ENCODE measurements around the gene MXI1.

Gene MXI1

DNA sequence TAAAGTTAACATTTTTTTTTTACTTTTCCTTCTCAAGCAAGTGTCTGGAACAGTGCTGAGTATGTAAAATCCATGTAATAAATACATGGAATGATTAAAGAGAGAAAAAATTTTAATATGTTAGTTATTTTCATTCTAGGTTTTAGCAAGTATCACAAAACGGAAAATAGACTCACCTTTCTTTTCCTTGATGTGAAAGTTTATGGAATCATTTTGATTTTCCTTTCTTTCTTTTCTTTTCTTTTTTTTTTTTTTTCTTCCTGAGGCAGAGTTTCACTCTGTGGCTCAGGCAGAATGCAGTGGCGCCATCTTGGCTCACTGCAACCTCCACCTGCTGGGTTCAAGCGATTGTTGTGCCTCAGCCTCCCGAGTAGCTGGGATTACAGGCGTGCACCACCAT lies 69.2 kb downstream of the MXI1 start:
- ChIA-PET POLR2A (no interaction called here), CTCF (interaction anchor here (0.9 to 1.0 kb wide), 3 partner anchors 139 to 145 kb away, joined by 3 read pairs; no protein-coding TSS in a partner anchor)
- Histone ChIP-seq H3K36me3 (ENCODE audit: control insufficient read depth in 4 of 4, insufficient read depth in 4 of 4, low read length in 3 of 4) (peaks cover 0 to 3% (median 0%) of the 10 kb centered on the region in 4 experiments), H3K27me3 (replicated peaks in 2 of 5; ENCODE audit: control insufficient read depth in 4 of 5, insufficient read depth in 5 of 5, low read length in 4 of 5) (no peaks in the 10 kb centered on the region), H3K4me3 (ENCODE audit: control insufficient read depth in 1 of 7, extremely low read depth in 1 of 7, insufficient read depth in 4 of 7, low read depth in 2 of 7, low read length in 6 of 7) (no peak overlapping the region), H3K4me1 (ENCODE audit: control extremely low read depth in 1 of 4, control insufficient read depth in 4 of 4, insufficient read depth in 4 of 4, low read length in 3 of 4) (peaks cover 3 to 16% (median 8%) of the 10 kb centered on the region in 4 experiments), H3K27ac (ENCODE audit: insufficient read depth in 1 of 2, low read depth in 1 of 2, low read length in 2 of 2, poor library complexity in 1 of 2, severe bottlenecking in 2 of 2) (no peak overlapping the region), H3K9me3 (ENCODE audit: control extremely low read depth in 1 of 5, control insufficient read depth in 4 of 5, insufficient read depth in 2 of 5, low read depth in 1 of 5, low read length in 4 of 5) (no peaks in the 10 kb centered on the region)
- WGBS (ENCODE audit: insufficient coverage): 100% methylated on average over 4 of the region's 5 CpGs
- no peak for DNase-seq

DNA sequence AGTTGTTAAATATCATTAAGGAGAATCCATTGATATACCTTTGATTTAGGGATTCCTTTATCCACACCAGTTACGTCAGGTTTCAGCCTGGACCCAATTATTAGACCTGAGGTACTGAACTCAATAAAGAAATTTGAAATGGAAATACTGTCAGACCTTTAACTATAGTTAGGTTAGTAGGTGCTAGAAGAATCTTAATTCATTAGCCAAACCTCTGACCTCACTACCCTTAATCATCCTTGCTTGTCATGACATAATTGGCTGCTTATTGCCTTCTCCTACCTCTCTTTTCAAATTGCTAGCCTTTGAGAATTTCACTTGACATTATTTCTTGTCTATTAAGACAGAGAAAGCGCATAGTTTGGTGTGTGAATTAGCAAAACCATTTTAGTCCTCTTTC lies 70.2 kb downstream of the MXI1 start:
- Histone ChIP-seq H3K27me3 (replicated peaks in 2 of 5; ENCODE audit: control insufficient read depth in 4 of 5, insufficient read depth in 5 of 5, low read length in 4 of 5) (no peaks in the 10 kb centered on the region), H3K36me3 (ENCODE audit: control insufficient read depth in 4 of 4, insufficient read depth in 4 of 4, low read length in 3 of 4) (peaks cover 0 to 3% (median 0%) of the 10 kb centered on the region in 4 experiments), H3K27ac (ENCODE audit: insufficient read depth in 1 of 2, low read depth in 1 of 2, low read length in 2 of 2, poor library complexity in 1 of 2, severe bottlenecking in 2 of 2) (no peak overlapping the region), H3K9me3 (ENCODE audit: control extremely low read depth in 1 of 5, control insufficient read depth in 4 of 5, insufficient read depth in 2 of 5, low read depth in 1 of 5, low read length in 4 of 5) (no peaks in the 10 kb centered on the region), H3K4me1 (ENCODE audit: control extremely low read depth in 1 of 4, control insufficient read depth in 4 of 4, insufficient read depth in 4 of 4, low read length in 3 of 4) (peaks cover 3 to 16% (median 8%) of the 10 kb centered on the region in 4 experiments), H3K4me3 (ENCODE audit: control insufficient read depth in 1 of 7, extremely low read depth in 1 of 7, insufficient read depth in 4 of 7, low read depth in 2 of 7, low read length in 6 of 7) (no peak overlapping the region)
- ChIA-PET POLR2A (no interaction called here), CTCF (interaction anchor here (2.5 to 3.7 kb wide), 3 partner anchors 8 to 138 kb away, joined by 20 to 72 read pairs (median 29); no protein-coding TSS in a partner anchor)
- no peak for DNase-seq
- no CpG with 5 or more reads among the region's 2 CpGs for WGBS (ENCODE audit: insufficient coverage)

- 84% methylated on average over 4 of the region's 7 CpGs for WGBS (ENCODE audit: insufficient coverage)
- POLR2A ChIA-PET: no interaction called here
Observed at GRCh38 chr10:110278562-110279406, 71.4 kb downstream of the MXI1 start.

GRCh38 chr10:110279407-110279986 lies 72.1 kb downstream of the MXI1 start:
- 40% methylated on average over 5 of the region's 6 CpGs for WGBS (ENCODE audit: insufficient coverage)
- POLR2A ChIA-PET: no interaction called here
- CTCF ChIA-PET: interaction anchor here (0.7 to 3.7 kb wide), 36 partner anchors 10 to 359 kb away, joined by 3 to 72 read pairs (median 4); partner anchors contain the start of genes MXI1 and SMNDC1
- peak; percentile 81 to 87 (median 86) for DNase-seq
- no peak overlapping the region for H3K27ac ChIP-seq (ENCODE audit: insufficient read depth in 1 of 2, low read depth in 1 of 2, low read length in 2 of 2, poor library complexity in 1 of 2, severe bottlenecking in 2 of 2)
- no peaks in the 10 kb centered on the region for H3K9me3 ChIP-seq (ENCODE audit: control extremely low read depth in 1 of 5, control insufficient read depth in 4 of 5, insufficient read depth in 2 of 5, low read depth in 1 of 5, low read length in 4 of 5)
- H3K4me3 ChIP-seq (ENCODE audit: control insufficient read depth in 1 of 7, extremely low read depth in 1 of 7, insufficient read depth in 4 of 7, low read depth in 2 of 7, low read length in 6 of 7): peak overlapping the region in 1 of 7 experiments; percentile 42
- H3K27me3 ChIP-seq (replicated peaks in 2 of 5; ENCODE audit: control insufficient read depth in 4 of 5, insufficient read depth in 5 of 5, low read length in 4 of 5): no peaks in the 10 kb centered on the region
- peaks cover 0 to 3% (median 1%) of the 10 kb centered on the region in 4 experiments for H3K36me3 ChIP-seq (ENCODE audit: control insufficient read depth in 4 of 4, insufficient read depth in 4 of 4, low read length in 3 of 4)
- H3K4me1 ChIP-seq (ENCODE audit: control extremely low read depth in 1 of 4, control insufficient read depth in 4 of 4, insufficient read depth in 4 of 4, low read length in 3 of 4): peaks cover 0 to 11% (median 5%) of the 10 kb centered on the region in 4 experiments

More at GRCh38 chr10:110278562-110279406, 71.4 kb downstream of the MXI1 start:
- no peaks in the 10 kb centered on the region for H3K27me3 ChIP-seq (replicated peaks in 2 of 5; ENCODE audit: control insufficient read depth in 4 of 5, insufficient read depth in 5 of 5, low read length in 4 of 5)
- no peak for DNase-seq
- peaks cover 0 to 3% (median 0%) of the 10 kb centered on the region in 4 experiments for H3K36me3 ChIP-seq (ENCODE audit: control insufficient read depth in 4 of 4, insufficient read depth in 4 of 4, low read length in 3 of 4)
- CTCF ChIA-PET: interaction anchor here (0.8 to 3.7 kb wide), 34 partner anchors 9 to 358 kb away, joined by 3 to 72 read pairs (median 4); partner anchors contain the start of genes MXI1 and SMNDC1
- no peak overlapping the region for H3K27ac ChIP-seq (ENCODE audit: insufficient read depth in 1 of 2, low read depth in 1 of 2, low read length in 2 of 2, poor library complexity in 1 of 2, severe bottlenecking in 2 of 2)
- H3K4me1 ChIP-seq (ENCODE audit: control extremely low read depth in 1 of 4, control insufficient read depth in 4 of 4, insufficient read depth in 4 of 4, low read length in 3 of 4): peaks cover 3 to 14% (median 8%) of the 10 kb centered on the region in 4 experiments
- H3K9me3 ChIP-seq (ENCODE audit: control extremely low read depth in 1 of 5, control insufficient read depth in 4 of 5, insufficient read depth in 2 of 5, low read depth in 1 of 5, low read length in 4 of 5): no peaks in the 10 kb centered on the region
- H3K4me3 ChIP-seq (ENCODE audit: control insufficient read depth in 1 of 7, extremely low read depth in 1 of 7, insufficient read depth in 4 of 7, low read depth in 2 of 7, low read length in 6 of 7): peak overlapping the region in 1 of 7 experiments; percentile 42

DNA sequence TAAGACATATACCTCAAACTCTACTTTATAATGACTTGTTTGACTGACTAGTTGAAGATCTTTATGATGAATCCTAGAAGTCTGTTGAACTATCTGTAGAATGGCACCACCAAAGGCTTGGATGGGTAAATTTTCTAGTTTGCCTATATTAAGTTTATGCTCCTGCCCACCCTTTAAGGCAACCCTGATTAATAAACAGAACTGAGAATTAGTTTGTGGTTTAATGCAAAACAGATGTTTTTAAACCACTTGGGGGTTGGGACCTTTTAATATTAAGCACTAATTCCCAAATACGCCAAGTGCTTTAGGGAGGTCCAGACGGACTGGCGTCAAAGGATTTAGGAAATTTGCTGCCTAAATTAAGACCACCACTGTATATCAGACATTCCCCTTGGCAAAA lies 76.9 kb downstream of the MXI1 start:
- CTCF ChIA-PET: interaction anchor here (0.9 to 2.1 kb wide), 7 partner anchors 10 to 146 kb away, joined by 3 to 10 read pairs (median 3); no protein-coding TSS in a partner anchor

GRCh38 chr10:110285501-110285900 lies 78.1 kb downstream of the MXI1 start:
- Histone ChIP-seq H3K36me3 (ENCODE audit: control insufficient read depth in 4 of 4, insufficient read depth in 4 of 4, low read length in 3 of 4) (peaks cover 2 to 34% (median 22%) of the 10 kb centered on the region in 4 experiments), H3K4me1 (ENCODE audit: control extremely low read depth in 1 of 4, control insufficient read depth in 4 of 4, insufficient read depth in 4 of 4, low read length in 3 of 4) (no peaks in the 10 kb centered on the region), H3K27ac (ENCODE audit: insufficient read depth in 1 of 2, low read depth in 1 of 2, low read length in 2 of 2, poor library complexity in 1 of 2, severe bottlenecking in 2 of 2) (no peak overlapping the region), H3K4me3 (ENCODE audit: control insufficient read depth in 1 of 7, extremely low read depth in 1 of 7, insufficient read depth in 4 of 7, low read depth in 2 of 7, low read length in 6 of 7) (no peak overlapping the region), H3K9me3 (ENCODE audit: control extremely low read depth in 1 of 5, control insufficient read depth in 4 of 5, insufficient read depth in 2 of 5, low read depth in 1 of 5, low read length in 4 of 5) (no peaks in the 10 kb centered on the region), H3K27me3 (replicated peaks in 2 of 5; ENCODE audit: control insufficient read depth in 4 of 5, insufficient read depth in 5 of 5, low read length in 4 of 5) (no peaks in the 10 kb centered on the region)
- POLR2A ChIA-PET: interaction anchor here (0.6 kb wide), 1 partner anchor 383 kb away, joined by 3 read pairs; no protein-coding TSS in a partner anchor
- no peak for DNase-seq
- no CpG with 5 or more reads among the region's 2 CpGs for WGBS (ENCODE audit: insufficient coverage)
- CTCF ChIA-PET: interaction anchor here (0.7 to 1.8 kb wide), 9 partner anchors 11 to 404 kb away, joined by 3 to 5 read pairs (median 3); no protein-coding TSS in a partner anchor

More for the DNA sequence above, 76.9 kb downstream of the MXI1 start:
- POLR2A ChIA-PET: no interaction called here
- WGBS (ENCODE audit: insufficient coverage): 100% methylated on average over 2 of the region's 3 CpGs
- peaks cover 0 to 2% (median 0%) of the 10 kb centered on the region in 4 experiments for H3K4me1 ChIP-seq (ENCODE audit: control extremely low read depth in 1 of 4, control insufficient read depth in 4 of 4, insufficient read depth in 4 of 4, low read length in 3 of 4)
- no peaks in the 10 kb centered on the region for H3K9me3 ChIP-seq (ENCODE audit: control extremely low read depth in 1 of 5, control insufficient read depth in 4 of 5, insufficient read depth in 2 of 5, low read depth in 1 of 5, low read length in 4 of 5)
- no peak overlapping the region for H3K27ac ChIP-seq (ENCODE audit: insufficient read depth in 1 of 2, low read depth in 1 of 2, low read length in 2 of 2, poor library complexity in 1 of 2, severe bottlenecking in 2 of 2)
- no peaks in the 10 kb centered on the region for H3K27me3 ChIP-seq (replicated peaks in 2 of 5; ENCODE audit: control insufficient read depth in 4 of 5, insufficient read depth in 5 of 5, low read length in 4 of 5)
- DNase-seq: no peak
- H3K36me3 ChIP-seq (ENCODE audit: control insufficient read depth in 4 of 4, insufficient read depth in 4 of 4, low read length in 3 of 4): peaks cover 2 to 28% (median 20%) of the 10 kb centered on the region in 4 experiments
- H3K4me3 ChIP-seq (ENCODE audit: control insufficient read depth in 1 of 7, extremely low read depth in 1 of 7, insufficient read depth in 4 of 7, low read depth in 2 of 7, low read length in 6 of 7): no peak overlapping the region

Data from common myeloid progenitor, CD34-positive (primary cell).